ENCODE measurements around the gene FAM168B. TPM values are rescaled to one million over a fixed set of nuclear protein-coding genes. Genes with fewer than 3 reads are reported as not detected.
"Not testable (repeated sequence)": the region's sequence is repeated elsewhere in the genome, so short reads cannot be mapped to it uniquely, and the experiment has no call there.

FAM168B gene
- total RNA-seq, 2 experiments from 2014 or later, result 50.5 to 57.1 TPM

GRCh38 chr2:131093696-131094462 lies 619 bp upstream of the FAM168B start:
- DNase-seq, result peak; percentile 52

DNA sequence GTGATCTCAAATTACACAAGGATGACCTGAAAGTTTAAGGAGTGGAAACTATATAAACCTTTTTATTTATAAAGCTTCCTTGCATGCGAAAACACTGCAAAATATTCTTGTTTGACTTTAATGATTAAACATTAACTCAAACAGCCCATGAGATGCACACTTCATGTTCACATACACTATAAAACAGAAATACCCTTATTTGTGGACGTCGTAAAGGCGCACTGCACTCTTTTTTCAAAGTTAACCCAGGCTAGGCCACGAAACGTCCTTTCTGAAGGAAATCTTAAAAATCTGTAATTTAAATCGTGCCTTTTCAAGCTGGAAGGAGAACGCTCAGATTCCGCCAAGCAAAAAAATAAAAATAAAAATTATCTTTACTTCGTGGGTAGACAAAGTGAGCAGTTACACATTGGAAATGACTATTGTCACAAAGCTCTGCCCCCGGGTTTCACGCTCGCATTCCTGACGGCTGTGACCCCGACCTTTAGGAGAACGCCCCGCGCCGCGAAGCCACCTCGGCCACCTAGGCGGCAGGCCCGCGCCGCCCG lies 728 bp downstream of the FAM168B start:
- Mint-ChIP-seq H3K36me3 (peaks cover 20% of the 10 kb centered on the region), H3K27me3 (no peaks in the 10 kb centered on the region), H3K9me3 (no peaks in the 10 kb centered on the region), H3K27ac (peak overlapping the region; percentile 69), H3K4me1 (ENCODE audit: low read depth) (peaks cover 22% of the 10 kb centered on the region), H3K4me3 (peak overlapping the region; percentile 78)
- DNase-seq, result no peak
- POLR2A ChIA-PET, result interaction anchor here (0.9 to 2.5 kb wide), 5 partner anchors 11 to 28 kb away, joined by 3 to 10 read pairs (median 5); partner anchors contain the start of gene PLEKHB2
- intact Hi-C loops (cut with micrococcal nuclease), result loop anchor here (1.0 to 5.0 kb wide), 4 partner anchors 12 to 910 kb away; partner anchors contain the start of genes MZT2B and SMPD4
- CTCF ChIA-PET, result interaction anchor here (0.6 to 2.5 kb wide), 3 partner anchors 12 to 400 kb away, joined by 3 to 14 read pairs (median 7); partner anchors contain the start of genes MZT2A and PLEKHB2

More at GRCh38 chr2:131093696-131094462, 619 bp upstream of the FAM168B start:
- Mint-ChIP-seq H3K36me3 (peaks cover 10% of the 10 kb centered on the region), H3K4me1 (ENCODE audit: low read depth) (peaks cover 13% of the 10 kb centered on the region), H3K27ac (peak overlapping the region; percentile 96), H3K4me3 (peak overlapping the region; percentile 96), H3K9me3 (no peaks in the 10 kb centered on the region), H3K27me3 (no peaks in the 10 kb centered on the region)
- intact Hi-C loops (cut with micrococcal nuclease), result loop anchor here (1.0 to 5.0 kb wide), 5 partner anchors 10 to 912 kb away; partner anchors contain the start of genes MZT2B and SMPD4
- ChIA-PET POLR2A (interaction anchor here (0.7 to 2.5 kb wide), 8 partner anchors 10 to 399 kb away, joined by 3 to 10 read pairs (median 4); partner anchors contain the start of gene PLEKHB2), CTCF (interaction anchor here (0.5 to 2.5 kb wide), 5 partner anchors 10 to 398 kb away, joined by 3 to 14 read pairs (median 3); partner anchors contain the start of genes MZT2A and PLEKHB2)

GRCh38 chr2:131085646-131086045 lies 7.6 kb downstream of the FAM168B start:
- DNase-seq, result no peak
- peaks cover 47% of the 10 kb centered on the region for H3K36me3 Mint-ChIP-seq
- no peaks in the 10 kb centered on the region for H3K9me3 Mint-ChIP-seq
- H3K27ac Mint-ChIP-seq, result no peak overlapping the region
- intact Hi-C loops (cut with micrococcal nuclease), result no loop called here
- no peak overlapping the region for H3K4me3 Mint-ChIP-seq
- peaks cover 41% of the 10 kb centered on the region for H3K4me1 Mint-ChIP-seq (ENCODE audit: low read depth)
- ChIA-PET CTCF (interaction anchor here (1.2 kb wide), 1 partner anchor 407 kb away, joined by 3 read pairs; no protein-coding TSS in a partner anchor), POLR2A (no interaction called here)
- no peaks in the 10 kb centered on the region for H3K27me3 Mint-ChIP-seq

- Mint-ChIP-seq H3K27ac (no peak overlapping the region), H3K27me3 (no peaks in the 10 kb centered on the region), H3K9me3 (no peaks in the 10 kb centered on the region), H3K4me1 (ENCODE audit: low read depth) (peaks cover 38% of the 10 kb centered on the region), H3K36me3 (peaks cover 43% of the 10 kb centered on the region), H3K4me3 (no peak overlapping the region)
- intact Hi-C loops (cut with micrococcal nuclease), result loop anchor here (5.0 kb wide), 1 partner anchor 39 kb away; no protein-coding TSS in a partner anchor
- ChIA-PET POLR2A (interaction anchor here (1.0 kb wide), 1 partner anchor 12 kb away, joined by 3 read pairs; the partner anchor contains the start of gene FAM168B), CTCF (no interaction called here)
- DNase-seq, result no peak
Observed at GRCh38 chr2:131081190-131081589, 12.1 kb downstream of the FAM168B start.

DNA sequence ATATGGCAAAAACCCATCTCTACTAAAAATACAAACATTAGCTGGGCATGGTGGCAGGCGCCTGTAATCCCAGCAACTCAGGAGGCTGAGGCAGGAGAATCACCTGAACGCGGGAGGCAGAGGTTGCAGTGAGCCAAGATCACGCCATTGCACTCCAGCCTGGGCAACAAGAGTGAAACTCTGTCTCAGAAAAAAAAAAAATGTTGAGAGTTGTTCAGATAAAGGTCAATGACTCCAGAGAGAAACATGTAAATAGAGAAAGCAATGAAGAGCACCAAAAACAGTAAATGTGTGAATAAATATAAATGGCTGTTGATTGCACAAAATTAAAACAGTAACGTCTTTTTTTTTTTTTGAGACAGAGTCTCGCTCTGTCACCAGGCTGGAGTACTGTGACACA lies 13.3 kb downstream of the FAM168B start:
- H3K4me3 Mint-ChIP-seq, POLR2A ChIA-PET, CTCF ChIA-PET, H3K27ac Mint-ChIP-seq, H3K27me3 Mint-ChIP-seq, H3K9me3 Mint-ChIP-seq, DNase-seq: not testable (repeated sequence)
- Mint-ChIP-seq H3K4me1 (ENCODE audit: low read depth) (peaks cover 33% of the 10 kb centered on the region), H3K36me3 (peaks cover 46% of the 10 kb centered on the region)
- intact Hi-C loops (cut with micrococcal nuclease), result loop anchor here (5.0 kb wide), 1 partner anchor 38 kb away; no protein-coding TSS in a partner anchor

DNA sequence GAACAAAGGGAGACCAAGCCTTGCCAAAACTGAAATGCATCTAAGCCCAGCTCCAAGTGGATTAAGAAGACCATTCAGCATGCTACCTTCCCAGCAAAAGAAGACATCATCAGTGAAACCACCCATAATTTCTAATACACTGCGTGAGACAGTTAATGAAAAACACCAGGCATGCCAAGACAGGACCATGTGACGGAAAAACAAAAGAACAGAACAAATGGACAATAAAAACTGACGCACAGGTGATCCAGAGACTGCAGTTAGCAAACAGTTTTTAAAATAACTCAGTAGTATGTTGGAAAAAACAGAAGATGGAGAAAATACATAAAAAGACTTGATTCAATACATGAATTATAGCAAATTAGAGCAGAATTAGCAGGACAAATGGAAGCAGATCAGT lies 15.3 kb downstream of the FAM168B start:
- ChIA-PET POLR2A (no interaction called here), CTCF (no interaction called here)
- intact Hi-C loops (cut with micrococcal nuclease), result no loop called here
- Mint-ChIP-seq H3K36me3 (peaks cover 45% of the 10 kb centered on the region), H3K4me3 (no peak overlapping the region), H3K27me3 (no peaks in the 10 kb centered on the region), H3K4me1 (ENCODE audit: low read depth) (peaks cover 40% of the 10 kb centered on the region), H3K9me3 (no peaks in the 10 kb centered on the region), H3K27ac (no peak overlapping the region)
- no peak for DNase-seq

- H3K4me3 Mint-ChIP-seq, result no peak overlapping the region
- peaks cover 42% of the 10 kb centered on the region for H3K36me3 Mint-ChIP-seq
- POLR2A ChIA-PET, result no interaction called here
Observed at GRCh38 chr2:131077182-131077846, 15.9 kb downstream of the FAM168B start.

DNA sequence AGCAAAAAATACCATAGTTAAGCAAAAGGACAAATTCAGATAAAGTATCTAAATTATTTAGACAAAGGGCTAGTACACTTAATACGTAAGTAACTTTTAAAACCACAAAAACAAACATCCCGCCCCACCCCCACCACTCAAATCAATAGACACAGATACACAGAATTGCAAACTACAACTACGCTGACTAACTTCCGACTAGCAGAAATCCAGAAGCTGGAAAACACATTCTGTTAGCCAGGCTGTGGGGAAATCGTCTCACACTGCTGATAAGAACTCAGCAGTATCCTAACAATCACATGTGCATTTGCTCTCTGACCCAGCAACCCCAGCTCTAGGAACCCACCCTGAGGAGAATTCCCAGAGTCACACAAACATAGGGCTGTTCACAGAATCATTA lies 16.6 kb downstream of the FAM168B start:
- H3K27me3 Mint-ChIP-seq, result no peaks in the 10 kb centered on the region
- DNase-seq, result no peak
- H3K4me3 Mint-ChIP-seq, result no peak overlapping the region
- peaks cover 38% of the 10 kb centered on the region for H3K4me1 Mint-ChIP-seq (ENCODE audit: low read depth)
- ChIA-PET CTCF (no interaction called here), POLR2A (no interaction called here)
- H3K36me3 Mint-ChIP-seq, result peaks cover 41% of the 10 kb centered on the region
- H3K9me3 Mint-ChIP-seq, result no peaks in the 10 kb centered on the region
- intact Hi-C loops (cut with micrococcal nuclease), result no loop called here
- no peak overlapping the region for H3K27ac Mint-ChIP-seq

More at GRCh38 chr2:131077182-131077846, 15.9 kb downstream of the FAM168B start:
- DNase-seq, result no peak
- Mint-ChIP-seq H3K27me3 (no peaks in the 10 kb centered on the region), H3K4me1 (ENCODE audit: low read depth) (peaks cover 40% of the 10 kb centered on the region), H3K9me3 (no peaks in the 10 kb centered on the region), H3K27ac (no peak overlapping the region)
- CTCF ChIA-PET, result no interaction called here
- intact Hi-C loops (cut with micrococcal nuclease), result no loop called here

- H3K27ac Mint-ChIP-seq; POLR2A ChIA-PET; intact Hi-C loops (cut with micrococcal nuclease); H3K27me3 Mint-ChIP-seq; H3K9me3 Mint-ChIP-seq; DNase-seq; CTCF ChIA-PET; H3K4me3 Mint-ChIP-seq: not testable (repeated sequence)
- Mint-ChIP-seq H3K4me1 (ENCODE audit: low read depth) (peaks cover 38% of the 10 kb centered on the region), H3K36me3 (peaks cover 39% of the 10 kb centered on the region)
Observed at GRCh38 chr2:131075578-131075977, 17.7 kb downstream of the FAM168B start.

- intact Hi-C loops (cut with micrococcal nuclease), result not testable (repeated sequence)
- H3K4me1 Mint-ChIP-seq (ENCODE audit: low read depth), result peaks cover 21% of the 10 kb centered on the region
Observed at GRCh38 chr2:131068172-131068571, 25.1 kb downstream of the FAM168B start.

GRCh38 chr2:131067465-131068125 lies 25.7 kb downstream of the FAM168B start:
- ChIA-PET CTCF (no interaction called here), POLR2A (no interaction called here)
- Mint-ChIP-seq H3K9me3 (no peaks in the 10 kb centered on the region), H3K27ac (no peak overlapping the region), H3K27me3 (no peaks in the 10 kb centered on the region), H3K4me1 (ENCODE audit: low read depth) (peaks cover 22% of the 10 kb centered on the region), H3K36me3 (peaks cover 40% of the 10 kb centered on the region), H3K4me3 (no peak overlapping the region)
- DNase-seq, result no peak
- intact Hi-C loops (cut with micrococcal nuclease), result no loop called here

More at GRCh38 chr2:131068172-131068571, 25.1 kb downstream of the FAM168B start:
- H3K27me3 Mint-ChIP-seq, H3K27ac Mint-ChIP-seq, CTCF ChIA-PET, H3K9me3 Mint-ChIP-seq, DNase-seq, H3K4me3 Mint-ChIP-seq, POLR2A ChIA-PET: not testable (repeated sequence)
- H3K36me3 Mint-ChIP-seq, result peaks cover 39% of the 10 kb centered on the region
